H9 (cell line): ENCODE measurements around the gene PTTG1IP. TPM values are rescaled to one million over a fixed set of nuclear protein-coding genes. Genes with fewer than 3 reads are reported as not detected.

Source experiments
- DNase-seq: peaks from one replicate; pipeline ENCODE4 v3.0.0-alpha.2; 2017
- H2AFZ ChIP-seq: one replicate; pipeline ENCODE4 v1.6.1; 2013; ENCODE audit warnings: mild to moderate bottlenecking, low read length, control low read depth, moderate library complexity
- H2AK5ac ChIP-seq: 2 replicates; pipeline ENCODE4 v1.6.1; 2013; ENCODE audit warnings: low read length, control low read depth, mixed read lengths; ENCODE audit not compliant: insufficient read length
- H2BK120ac ChIP-seq: one replicate; pipeline ENCODE4 v1.6.1; 2013; ENCODE audit warnings: low read depth, mild to moderate bottlenecking, low read length, control low read depth, inconsistent platforms; ENCODE audit not compliant: poor library complexity, severe bottlenecking
- H2BK12ac ChIP-seq: 2 replicates; pipeline ENCODE4 v1.6.1; 2013; ENCODE audit warnings: low read length, control low read depth, mixed read lengths, low read depth; ENCODE audit not compliant: insufficient read length
- H2BK15ac ChIP-seq: 2 replicates; pipeline ENCODE4 v1.6.1; 2013; ENCODE audit warnings: low read depth, low read length, control low read depth
- H2BK20ac ChIP-seq: one replicate; pipeline ENCODE4 v1.6.1; 2013; ENCODE audit warnings: low read depth, mild to moderate bottlenecking, low read length, control low read depth, inconsistent platforms; ENCODE audit not compliant: poor library complexity, severe bottlenecking
- H2BK5ac ChIP-seq: 2 replicates; pipeline ENCODE4 v1.6.1; 2013; ENCODE audit warnings: low read length, control low read depth, mixed read lengths; ENCODE audit not compliant: insufficient read length
- H3K14ac ChIP-seq: 2 replicates; pipeline ENCODE4 v1.6.1; 2013; ENCODE audit warnings: low read length, control low read depth; ENCODE audit not compliant: insufficient read depth
- H3K18ac ChIP-seq: 2 replicates; pipeline ENCODE4 v1.6.1; 2013; ENCODE audit warnings: low read depth, mild to moderate bottlenecking, mixed read lengths, low read length, control low read depth; ENCODE audit not compliant: insufficient read length
- H3K23ac ChIP-seq: 2 replicates; pipeline ENCODE4 v1.6.1; 2013; ENCODE audit warnings: low read length, control low read depth, mixed read lengths, low read depth; ENCODE audit not compliant: insufficient read length
- H3K23me2 ChIP-seq: 2 replicates; pipeline ENCODE4 v1.6.1; 2013; ENCODE audit warnings: low read depth, mild to moderate bottlenecking, mixed read lengths, low read length, control low read depth; ENCODE audit not compliant: insufficient read length, poor library complexity, severe bottlenecking
- H3K27ac ChIP-seq: 2 replicates; pipeline ENCODE4 v1.5.1; 2013; ENCODE audit warnings: low read length, control low read depth, mixed read lengths, low read depth; ENCODE audit not compliant: insufficient read length
- H3K27me3 ChIP-seq: 2 replicates; pipeline ENCODE4 v1.6.1; 2013; ENCODE audit warnings: low read length, control low read depth, inconsistent platforms; ENCODE audit not compliant: insufficient read depth
- H3K4ac ChIP-seq: 2 replicates; pipeline ENCODE4 v1.6.1; 2013; ENCODE audit warnings: low read depth, mild to moderate bottlenecking, control low read depth, inconsistent platforms, low read length, moderate library complexity
- H3K4me1 ChIP-seq: 2 replicates; pipeline ENCODE4 v1.6.1; 2013; ENCODE audit warnings: low read length, control low read depth, inconsistent platforms; ENCODE audit not compliant: insufficient read depth
- H3K4me2 ChIP-seq: 2 replicates; pipeline ENCODE4 v1.6.1; 2013; ENCODE audit warnings: low read length, control low read depth, mixed read lengths; ENCODE audit not compliant: insufficient read length, insufficient read depth
- H3K56ac ChIP-seq: 2 replicates; pipeline ENCODE4 v1.6.1; 2013; ENCODE audit warnings: low read depth, mild to moderate bottlenecking, mixed read lengths, low read length, control low read depth; ENCODE audit not compliant: insufficient read length
- H3K79me1 ChIP-seq: 2 replicates; pipeline ENCODE4 v1.6.1; 2013; ENCODE audit warnings: low read depth, mild to moderate bottlenecking, moderate library complexity, low read length, control low read depth, inconsistent platforms; ENCODE audit not compliant: insufficient read depth, poor library complexity, severe bottlenecking
- H3K79me2 ChIP-seq: 2 replicates; pipeline ENCODE4 v1.6.1; 2013; ENCODE audit warnings: low read length, control low read depth, inconsistent platforms; ENCODE audit not compliant: insufficient read depth
- H3K9ac ChIP-seq: 2 replicates; pipeline ENCODE4 v1.6.1; 2013; ENCODE audit warnings: low read length, control low read depth, mixed read lengths; ENCODE audit not compliant: insufficient read length; ENCODE audit errors: extremely low read depth
- H3K9me3 ChIP-seq: one replicate; pipeline ENCODE4 v1.6.1; 2013; ENCODE audit warnings: low read depth, low read length, inconsistent platforms; ENCODE audit not compliant: control insufficient read depth
- H3T11ph ChIP-seq: one replicate; pipeline ENCODE4 v1.6.1; 2013; ENCODE audit warnings: mild to moderate bottlenecking, low read length, control low read depth, inconsistent platforms
- H4K20me1 ChIP-seq: one replicate; pipeline ENCODE4 v1.6.1; 2013; ENCODE audit not compliant: control insufficient read depth, insufficient read length, insufficient read depth
- H4K5ac ChIP-seq: 2 replicates; pipeline ENCODE4 v1.6.1; 2013; ENCODE audit warnings: low read depth, mild to moderate bottlenecking, mixed read lengths, low read length, control low read depth; ENCODE audit not compliant: insufficient read length
- H4K8ac ChIP-seq: replicated peaks from 2 replicates; pipeline ENCODE4 v1.6.1; 2013; ENCODE audit warnings: low read length, control low read depth, mixed read lengths, low read depth; ENCODE audit not compliant: insufficient read length
- H4K91ac ChIP-seq: 2 replicates; pipeline ENCODE4 v1.6.1; 2013; ENCODE audit warnings: low read depth, mild to moderate bottlenecking, moderate library complexity, mixed read lengths, low read length, control low read depth; ENCODE audit not compliant: insufficient read length
- H3K27ac Mint-ChIP-seq, 3 experiments: 2 replicates in 2 of 3; 3 replicates in 1 of 3; pipeline ENCODE4 v1.8.0; 2020 to 2021; ENCODE audit warnings: mixed read lengths in 3 of 3, mild to moderate bottlenecking in 1 of 3, moderate library complexity in 1 of 3
- H3K27me3 Mint-ChIP-seq: 2 replicates; pipeline ENCODE4 v1.8.0; 2021; ENCODE audit warnings: low read depth, mild to moderate bottlenecking, moderate library complexity, mixed read lengths
- H3K36me3 Mint-ChIP-seq, 3 experiments: 2 replicates in 2 of 3; 3 replicates in 1 of 3; pipeline ENCODE4 v1.8.0; 2020 to 2021; ENCODE audit warnings: low read depth in 3 of 3, mixed read lengths in 3 of 3; ENCODE audit not compliant: insufficient read depth in 1 of 3
- H3K4me1 Mint-ChIP-seq, 2 experiments: 2 replicates each; pipeline ENCODE4 v1.8.0; 2020; ENCODE audit warnings: mixed read lengths in 2 of 2
- H3K4me3 Mint-ChIP-seq, 2 experiments: 2 replicates in 1 of 2; 3 replicates in 1 of 2; pipeline ENCODE4 v1.8.0; 2020 to 2021; ENCODE audit warnings: mild to moderate bottlenecking in 2 of 2, mixed read lengths in 2 of 2, moderate library complexity in 1 of 2
- H3K9me3 Mint-ChIP-seq, 2 experiments: 2 replicates in 1 of 2; 3 replicates in 1 of 2; pipeline ENCODE4 v1.8.0; 2020; ENCODE audit warnings: mild to moderate bottlenecking in 2 of 2, mixed read lengths in 2 of 2, moderate library complexity in 1 of 2
- WGBS: extraction: QIAGEN DNeasy Blood & Tissue Kit; methylation state at CpG from one replicate; pipeline ENCODE4 v1.1.7; 2013; ENCODE audit warnings: missing lambda C conversion rate, low lambda C conversion rate, mixed read lengths; ENCODE audit not compliant: insufficient read length; ENCODE audit errors: extremely low coverage; 5-methylcytosine and 5-hydroxymethylcytosine counted together
- total RNA-seq: library from RNA; stranded (reverse); gene quantifications from 2 replicates; pipeline ENCODE4 v1.2.1, GENCODE V29; 2021
- TF ChIP-seq, protein P1 (sequence below): fragments of 200-600 bp; sonication (generic); conservative IDR thresholded peaks from 3 replicates; pipeline ENCODE4 v1.8.0; 2021; ENCODE audit warnings: antibody characterized with exemption, mild to moderate bottlenecking

PTTG1IP gene
- total RNA-seq, 1 experiment from 2014 or later, result 107 TPM

DNA sequence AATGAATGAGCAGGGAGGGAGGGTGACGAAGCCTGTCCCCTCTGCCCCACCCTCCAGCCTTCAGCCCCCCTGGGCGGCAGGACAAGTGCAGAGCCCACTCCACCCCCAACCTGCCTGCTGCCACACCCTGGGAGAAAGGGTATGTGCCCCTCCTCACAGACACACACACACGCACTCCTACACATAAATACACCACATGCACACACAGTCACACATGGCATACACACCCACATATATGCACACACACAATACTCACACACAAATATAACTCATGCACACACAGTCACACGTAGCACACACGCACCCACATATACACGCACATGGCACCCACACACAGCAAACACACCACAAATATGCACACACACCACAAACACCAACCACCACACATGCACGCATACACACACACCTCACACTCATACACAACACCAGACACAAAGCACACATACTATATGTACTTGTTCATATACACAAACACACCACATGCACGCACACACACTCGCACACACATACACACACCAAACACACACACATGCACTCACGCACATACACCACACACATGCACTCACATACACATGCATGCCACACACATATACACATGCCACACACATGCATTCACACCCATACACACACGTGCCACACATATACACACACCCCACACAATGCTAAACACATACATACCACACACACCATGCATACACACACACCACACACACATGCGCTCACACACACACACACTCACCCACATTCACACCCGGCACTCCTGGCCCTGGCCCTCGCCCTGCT is 30.8 kb upstream of the PTTG1IP start:
- H3K79me2 ChIP-seq, result no peaks in the 10 kb centered on the region
- Mint-ChIP-seq H3K27me3 (peaks cover 6% of the 10 kb centered on the region), H3K4me3 (no peak overlapping the region; a peak in 1 of 5 replicates), H3K27ac (no peak overlapping the region; a peak in 1 of 7 replicates), H3K36me3 (no peaks in the 10 kb centered on the region), H3K9me3 (no peaks in the 10 kb centered on the region; a peak in 3 of 5 replicates), H3K4me1 (peaks cover 0 to 12% of the 10 kb centered on the region in 2 experiments; a peak in 2 of 4 replicates)
- H4K91ac ChIP-seq, result no peak overlapping the region
- H3K4me2 ChIP-seq, result no peak overlapping the region
- H2BK120ac ChIP-seq, result no peak overlapping the region
- no peaks in the 10 kb centered on the region for H3K9me3 ChIP-seq
- no peak overlapping the region for H3K18ac ChIP-seq
- H2BK20ac ChIP-seq, result no peak overlapping the region
- no peak overlapping the region for H2BK12ac ChIP-seq
- H3K79me1 ChIP-seq, result no peaks in the 10 kb centered on the region
- H3K56ac ChIP-seq, result no peak overlapping the region
- H3K4me1 ChIP-seq, result no peaks in the 10 kb centered on the region
- H4K8ac ChIP-seq, result no peak overlapping the region
- H3K27ac ChIP-seq, result no peak overlapping the region
- H2BK15ac ChIP-seq, result no peak overlapping the region
- no peak overlapping the region for H3K14ac ChIP-seq
- no peak overlapping the region for H2AFZ ChIP-seq
- no peak overlapping the region for H3K9ac ChIP-seq
- H2BK5ac ChIP-seq, result no peak overlapping the region
- no peak overlapping the region for H4K5ac ChIP-seq
- no peak for DNase-seq
- H3K23ac ChIP-seq, result no peak overlapping the region
- no peaks in the 10 kb centered on the region for H3K27me3 ChIP-seq
- WGBS, result 100% methylated on average over 3 of the region's 14 CpGs
- H2AK5ac ChIP-seq, result no peak overlapping the region
- TF ChIP-seq, protein P1, sequence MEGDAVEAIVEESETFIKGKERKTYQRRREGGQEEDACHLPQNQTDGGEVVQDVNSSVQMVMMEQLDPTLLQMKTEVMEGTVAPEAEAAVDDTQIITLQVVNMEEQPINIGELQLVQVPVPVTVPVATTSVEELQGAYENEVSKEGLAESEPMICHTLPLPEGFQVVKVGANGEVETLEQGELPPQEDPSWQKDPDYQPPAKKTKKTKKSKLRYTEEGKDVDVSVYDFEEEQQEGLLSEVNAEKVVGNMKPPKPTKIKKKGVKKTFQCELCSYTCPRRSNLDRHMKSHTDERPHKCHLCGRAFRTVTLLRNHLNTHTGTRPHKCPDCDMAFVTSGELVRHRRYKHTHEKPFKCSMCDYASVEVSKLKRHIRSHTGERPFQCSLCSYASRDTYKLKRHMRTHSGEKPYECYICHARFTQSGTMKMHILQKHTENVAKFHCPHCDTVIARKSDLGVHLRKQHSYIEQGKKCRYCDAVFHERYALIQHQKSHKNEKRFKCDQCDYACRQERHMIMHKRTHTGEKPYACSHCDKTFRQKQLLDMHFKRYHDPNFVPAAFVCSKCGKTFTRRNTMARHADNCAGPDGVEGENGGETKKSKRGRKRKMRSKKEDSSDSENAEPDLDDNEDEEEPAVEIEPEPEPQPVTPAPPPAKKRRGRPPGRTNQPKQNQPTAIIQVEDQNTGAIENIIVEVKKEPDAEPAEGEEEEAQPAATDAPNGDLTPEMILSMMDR, result no peak
- no peak overlapping the region for H3T11ph ChIP-seq
- H3K4ac ChIP-seq, result no peak overlapping the region
- no peaks in the 10 kb centered on the region for H3K23me2 ChIP-seq
- peaks cover 6% of the 10 kb centered on the region for H4K20me1 ChIP-seq
